ENCODE data around the gene HFE. TPM values are rescaled to one million over a fixed set of nuclear protein-coding genes. Genes with fewer than 3 reads are reported as not detected.
"Not testable (repeated sequence)": the region's sequence is repeated elsewhere in the genome, so short reads cannot be mapped to it uniquely, and the experiment has no call there.

HFE gene
- total RNA-seq, 1 donor from 2014 or later = 13.5 TPM

DNA sequence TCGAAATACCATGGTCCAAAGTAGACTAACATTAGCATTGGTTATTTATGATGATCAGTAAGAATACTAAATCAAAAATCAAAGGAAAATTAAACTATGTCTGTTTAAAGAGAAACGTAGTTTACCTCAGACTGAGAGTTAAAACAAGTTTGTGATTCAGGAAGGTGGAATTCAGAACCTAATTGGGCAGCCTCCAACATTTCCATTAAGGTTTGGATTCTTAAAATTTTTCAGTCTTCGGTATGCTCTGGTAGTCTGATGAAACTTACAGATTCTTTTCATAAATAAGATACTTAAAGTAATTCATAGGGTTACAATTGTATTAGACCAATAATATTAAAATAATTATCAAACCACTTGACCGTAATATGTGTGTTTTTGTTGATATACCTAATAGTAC, 18.6 kb downstream of the HFE start:
- DNase-seq (ENCODE audit: low spot score) = no peak

DNA sequence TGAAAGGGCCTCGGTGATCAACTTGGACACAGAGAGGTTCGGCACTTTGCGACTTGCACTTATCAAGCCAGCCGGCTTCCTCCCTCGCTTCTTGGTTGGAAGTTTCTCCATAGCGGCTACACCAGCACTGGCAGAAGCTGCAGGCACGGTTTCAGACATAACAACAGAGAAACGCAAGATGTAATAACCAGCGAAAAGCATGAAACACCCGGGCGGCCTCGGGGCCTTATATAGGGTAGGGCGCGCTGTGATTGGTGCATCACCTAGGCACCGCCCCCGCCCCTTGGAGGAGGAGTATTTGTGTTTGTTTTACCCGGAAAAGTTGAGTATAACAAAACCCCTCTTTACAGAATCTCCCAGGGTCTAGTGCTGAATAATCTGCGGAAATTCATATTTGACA, 20.7 kb downstream of the HFE start:
- DNase-seq (ENCODE audit: low spot score) = no peak

DNA sequence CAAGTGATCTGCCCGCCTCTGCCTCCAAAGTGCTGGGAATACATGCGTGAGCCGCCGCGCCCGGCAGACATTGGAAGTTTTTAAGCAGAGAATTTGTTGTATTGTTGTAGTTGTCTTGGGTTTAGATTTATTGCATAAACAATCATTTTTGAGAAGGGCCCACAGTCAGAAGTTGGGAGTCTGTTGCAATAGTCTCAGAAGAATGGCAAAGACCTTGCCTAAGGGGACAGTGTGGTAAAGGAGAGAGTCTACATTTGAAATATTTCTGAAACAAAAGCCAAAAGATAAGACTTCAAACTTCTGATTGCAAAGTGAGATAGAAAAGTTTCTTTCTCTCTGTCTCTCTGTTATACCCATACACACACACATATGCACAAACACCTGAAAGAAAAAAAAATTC, 22.5 kb downstream of the HFE start:
- no peak for DNase-seq (ENCODE audit: low spot score)

DNA sequence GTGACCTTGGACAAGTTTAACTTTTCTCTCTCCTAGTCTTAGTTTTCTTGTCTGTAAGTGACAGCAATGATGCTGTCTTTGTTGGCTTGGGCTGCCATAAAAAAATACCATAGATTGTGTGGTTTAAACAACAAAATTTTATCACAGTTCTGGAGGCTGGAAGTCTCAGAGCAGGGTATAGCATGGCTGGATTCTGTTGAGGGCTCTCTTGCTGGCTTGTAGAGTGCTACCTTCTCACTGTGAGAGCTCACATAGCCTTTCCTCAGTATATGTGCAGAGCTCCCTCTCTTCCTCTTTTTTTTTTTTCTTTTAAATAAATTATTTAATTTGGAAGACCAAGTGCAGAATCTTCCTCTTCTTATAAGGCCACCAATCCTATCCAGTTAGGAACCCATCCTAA, 26.3 kb downstream of the HFE start:
- no peak for DNase-seq (ENCODE audit: low spot score)

DNA sequence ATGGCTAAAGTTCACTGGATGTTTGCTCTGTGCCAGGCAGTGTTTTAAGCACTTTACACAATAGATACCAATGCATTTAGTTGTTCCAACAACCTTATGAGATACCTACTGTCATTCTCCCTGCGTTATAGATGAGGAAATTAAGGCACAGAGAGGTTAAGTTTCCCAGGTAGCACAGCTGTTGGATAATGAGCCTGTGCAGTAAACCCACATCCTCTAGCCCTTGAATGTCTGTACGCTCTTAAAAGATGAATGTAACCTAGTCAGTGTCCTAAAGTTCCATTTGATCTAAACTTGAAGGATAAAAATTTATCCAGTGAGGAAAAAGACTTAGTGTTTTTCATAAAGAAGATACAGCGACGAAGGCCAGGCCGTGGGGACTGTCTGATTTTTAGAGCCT, 28.0 kb downstream of the HFE start:
- no peak for DNase-seq (ENCODE audit: low spot score)

DNA sequence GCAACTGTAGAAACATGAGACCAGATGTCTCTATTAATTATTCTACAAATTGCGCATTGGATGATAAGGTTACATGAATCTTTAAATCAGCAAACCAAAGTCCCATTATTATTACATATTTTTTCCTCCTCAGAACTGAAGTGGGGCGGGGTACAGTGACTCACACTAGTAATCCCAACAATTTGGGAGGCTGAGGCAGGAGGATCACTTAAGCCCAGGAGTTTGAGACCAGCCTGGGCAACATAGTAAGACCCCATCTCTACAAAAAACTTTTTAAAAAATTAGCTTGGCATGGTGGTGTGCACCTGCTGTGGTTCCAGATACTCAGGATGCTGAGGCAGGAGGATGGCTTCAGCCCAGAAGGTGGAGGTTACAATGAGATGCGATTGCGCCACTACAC, 29.0 kb downstream of the HFE start:
- DNase-seq (ENCODE audit: low spot score) = no peak

DNA sequence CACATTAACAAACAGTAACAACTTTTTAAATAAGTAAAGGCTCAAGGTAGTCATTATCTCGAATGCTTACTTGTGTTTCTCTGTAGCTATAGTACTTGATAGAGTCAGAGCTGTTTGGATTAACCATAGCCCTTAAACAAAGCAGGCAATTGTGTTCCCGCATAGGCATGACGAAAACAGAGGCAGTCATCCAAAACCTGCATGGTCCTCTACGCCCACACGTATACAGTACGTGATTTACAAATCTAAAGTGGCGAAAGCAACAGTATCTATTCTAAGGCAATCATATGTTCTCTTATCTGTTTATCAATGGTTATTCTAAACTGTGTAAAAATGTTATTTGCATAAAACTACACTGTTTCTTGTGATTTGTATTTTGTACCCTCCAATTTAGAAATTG, 31.8 kb downstream of the HFE start:
- no peak for DNase-seq (ENCODE audit: low spot score)

DNA sequence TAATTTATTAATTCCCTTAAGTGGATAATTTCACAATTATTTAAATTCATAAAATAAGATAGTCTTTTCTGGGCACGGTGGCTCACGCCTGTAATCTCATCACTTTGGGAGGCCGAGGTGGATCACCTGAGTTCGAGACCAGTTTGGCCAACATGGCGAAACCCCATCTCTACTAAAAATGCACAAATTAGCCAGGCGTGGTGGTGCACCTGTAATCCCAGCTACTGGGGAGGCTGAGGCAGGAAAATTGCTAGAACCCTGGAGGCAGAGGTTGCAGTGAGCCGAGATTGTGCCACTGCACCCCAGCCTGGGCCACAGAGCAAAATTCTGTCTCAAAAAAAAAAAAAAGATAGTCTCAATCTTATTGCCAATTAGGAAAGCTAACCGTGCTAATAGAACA, 32.9 kb downstream of the HFE start:
- DNase-seq (ENCODE audit: low spot score) = not testable (repeated sequence)

DNA sequence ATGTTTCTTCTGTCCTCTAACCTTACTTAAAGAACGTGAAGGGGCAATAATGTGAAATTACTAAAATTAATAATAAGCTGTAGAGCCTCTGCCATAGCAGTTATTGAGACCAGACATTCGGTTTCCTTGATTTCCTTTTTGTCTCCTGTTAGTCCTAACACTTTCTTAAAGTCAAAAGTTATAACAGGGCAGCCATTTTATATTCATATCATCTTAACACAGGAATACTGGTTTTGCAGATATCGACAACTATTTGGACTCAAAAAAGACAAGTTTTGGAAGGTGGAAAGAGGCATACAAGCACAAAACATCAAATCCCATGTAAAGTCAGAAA, 33.5 kb downstream of the HFE start:
- DNase-seq (ENCODE audit: low spot score) = no peak

DNA sequence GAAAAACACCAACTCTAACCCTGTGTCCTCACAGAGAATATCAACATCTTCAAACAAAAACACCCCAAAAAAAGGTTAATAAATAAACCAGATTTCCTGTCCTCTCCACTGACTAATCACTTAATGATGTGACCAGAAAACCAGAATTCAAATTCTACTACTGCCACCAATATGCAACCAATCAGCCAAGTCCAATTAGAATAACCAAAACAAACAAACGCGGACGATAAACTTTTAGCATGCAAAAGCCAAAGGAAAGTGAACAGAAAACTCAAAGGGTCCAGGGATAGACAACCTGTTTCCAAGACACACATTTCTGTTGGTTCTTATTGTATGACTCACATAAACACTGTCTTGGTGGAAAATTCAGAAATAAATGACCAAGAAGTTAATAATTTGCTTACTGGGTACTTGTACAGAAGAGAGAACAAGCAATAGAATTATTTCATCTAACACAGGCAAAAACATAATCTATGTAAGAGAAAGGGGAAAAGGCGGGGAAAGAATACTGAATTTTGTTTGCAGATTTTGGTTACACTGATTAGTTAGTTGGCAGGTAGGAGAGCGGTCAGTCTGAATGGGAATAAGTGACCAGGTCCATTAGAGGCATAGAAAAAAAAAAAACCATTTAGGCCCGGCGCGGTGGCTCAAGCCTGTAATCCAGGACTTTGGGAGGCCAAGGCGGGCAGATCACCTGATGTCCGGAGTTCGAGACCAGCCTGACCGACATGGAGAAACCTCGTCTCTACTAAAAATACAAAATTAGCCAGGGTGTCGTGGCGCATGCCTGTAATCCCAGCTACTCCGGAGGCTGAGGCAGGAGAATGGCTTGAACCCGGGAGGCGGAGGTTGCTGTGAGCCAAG, 34.1 kb downstream of the HFE start:
- DNase-seq (ENCODE audit: low spot score) = no peak

DNA sequence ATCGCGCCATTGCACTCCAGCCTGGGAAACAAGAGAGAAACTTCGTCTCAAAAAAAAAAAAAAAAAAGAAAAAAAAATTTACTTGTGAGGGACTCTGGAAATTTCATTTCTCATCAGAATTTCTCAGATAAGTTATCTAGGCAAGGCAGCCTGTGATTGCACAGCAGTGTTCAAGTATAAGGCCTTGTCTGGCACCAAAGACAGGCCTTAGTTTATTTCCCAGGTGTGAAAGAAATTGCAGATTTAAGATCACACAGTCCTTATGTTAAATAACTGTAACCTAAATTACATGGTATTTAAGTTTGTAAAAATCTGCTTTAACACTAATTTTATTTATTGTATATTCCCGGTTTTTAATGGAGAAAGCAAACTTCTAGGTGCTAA, 34.8 kb downstream of the HFE start:
- DNase-seq (ENCODE audit: low spot score) = no peak

DNA sequence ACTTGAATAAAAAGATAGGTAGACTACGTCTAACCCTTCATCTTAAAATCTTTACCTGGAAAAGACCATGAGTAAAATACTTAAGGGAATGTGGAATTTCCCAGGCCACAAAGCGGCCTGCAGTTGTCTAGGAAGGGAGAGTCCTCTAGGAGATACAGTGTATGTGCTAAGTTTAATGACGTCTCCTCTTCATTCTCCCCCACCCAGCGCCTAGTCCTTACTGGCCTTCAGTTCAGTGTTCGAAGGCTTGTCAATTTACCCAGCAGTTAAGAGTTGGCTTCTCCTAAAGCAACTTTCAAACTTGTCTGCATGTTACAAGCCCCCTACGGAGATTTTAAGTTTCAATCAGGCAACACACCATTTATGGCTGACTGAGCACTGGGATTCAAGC, 35.2 kb downstream of the HFE start:
- no peak for DNase-seq (ENCODE audit: low spot score)

DNA sequence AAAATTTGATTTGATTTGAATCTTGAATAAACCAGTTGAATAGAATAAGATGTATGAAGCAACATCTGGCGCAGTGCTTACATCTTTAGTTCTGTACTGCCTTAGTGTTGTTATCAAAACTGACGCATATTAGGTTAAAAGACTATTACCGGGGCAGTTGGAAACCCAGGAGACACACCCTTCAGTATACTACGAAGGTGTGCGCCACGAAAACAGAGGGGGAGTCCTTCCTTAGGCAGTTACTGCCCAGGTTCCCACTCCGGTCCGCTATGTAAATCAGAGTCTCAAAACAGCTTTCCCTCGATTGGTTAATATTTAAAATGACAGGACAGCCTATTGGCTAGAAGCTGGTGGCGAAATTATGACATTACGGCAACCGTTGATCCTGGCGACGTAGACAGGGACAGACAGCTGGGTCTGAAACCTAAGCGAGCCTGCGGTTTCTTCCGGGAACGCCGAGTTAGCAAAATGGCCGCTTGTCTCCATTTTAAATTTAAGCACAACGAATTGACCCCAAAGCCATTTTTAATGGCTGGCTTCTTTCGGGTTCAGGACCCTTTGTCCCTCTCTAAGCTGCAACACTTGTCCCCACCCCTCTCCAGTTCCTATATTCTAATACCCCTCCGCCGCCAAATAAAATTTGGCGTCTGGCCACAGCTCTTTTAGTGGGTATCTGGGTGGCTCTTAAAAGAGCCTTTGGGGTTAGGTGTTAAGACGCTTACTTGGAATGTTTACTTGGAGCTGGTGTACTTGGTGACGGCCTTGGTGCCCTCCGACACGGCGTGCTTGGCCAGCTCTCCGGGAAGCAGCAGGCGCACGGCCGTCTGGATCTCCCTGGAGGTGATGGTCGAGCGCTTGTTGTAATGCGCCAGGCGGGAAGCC, 35.8 kb downstream of the HFE start:
- DNase-seq (ENCODE audit: low spot score) = peak; percentile 92

DNA sequence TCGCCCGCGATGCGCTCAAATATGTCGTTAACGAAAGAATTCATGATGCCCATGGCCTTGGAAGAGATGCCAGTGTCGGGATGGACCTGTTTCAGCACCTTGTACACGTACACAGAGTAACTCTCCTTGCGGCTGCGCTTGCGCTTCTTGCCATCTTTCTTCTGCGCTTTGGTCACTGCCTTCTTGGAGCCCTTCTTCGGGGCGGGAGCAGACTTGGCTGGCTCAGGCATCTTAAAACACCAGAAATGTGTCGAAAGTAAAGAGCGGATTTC, 36.4 kb downstream of the HFE start:
- no peak for DNase-seq (ENCODE audit: low spot score)

DNA sequence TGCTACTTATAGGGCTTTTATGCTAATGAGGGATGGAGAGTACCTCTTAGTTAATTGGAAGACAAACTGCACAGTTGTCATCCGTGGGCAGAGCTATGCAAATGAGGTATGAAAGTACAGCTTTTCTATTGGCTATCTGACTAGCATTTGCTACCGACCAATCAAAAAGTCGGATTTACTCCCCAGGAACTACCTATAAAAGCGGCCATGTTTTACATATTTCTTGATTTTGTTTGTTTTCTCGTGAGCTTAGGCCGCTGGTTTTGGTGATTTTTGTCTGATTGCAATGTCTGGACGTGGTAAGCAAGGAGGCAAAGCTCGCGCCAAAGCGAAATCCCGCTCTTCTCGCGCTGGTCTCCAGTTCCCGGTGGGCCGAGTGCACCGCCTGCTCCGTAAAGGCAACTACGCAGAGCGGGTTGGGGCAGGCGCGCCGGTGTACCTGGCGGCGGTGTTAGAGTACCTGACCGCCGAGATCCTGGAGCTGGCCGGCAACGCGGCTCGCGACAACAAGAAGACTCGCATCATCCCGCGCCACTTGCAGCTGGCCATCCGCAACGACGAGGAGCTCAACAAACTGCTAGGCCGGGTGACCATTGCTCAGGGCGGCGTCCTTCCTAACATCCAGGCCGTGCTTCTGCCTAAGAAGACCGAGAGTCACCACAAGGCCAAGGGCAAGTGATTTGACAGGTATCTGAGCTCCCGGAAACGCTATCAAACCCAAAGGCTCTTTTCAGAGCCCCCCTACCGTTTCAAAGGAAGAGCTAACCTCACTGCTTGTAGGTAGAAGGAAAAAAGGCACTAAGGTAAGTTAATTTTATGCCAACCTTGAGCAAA, 36.9 kb downstream of the HFE start:
- peak; percentile 92 for DNase-seq (ENCODE audit: low spot score)

DNA sequence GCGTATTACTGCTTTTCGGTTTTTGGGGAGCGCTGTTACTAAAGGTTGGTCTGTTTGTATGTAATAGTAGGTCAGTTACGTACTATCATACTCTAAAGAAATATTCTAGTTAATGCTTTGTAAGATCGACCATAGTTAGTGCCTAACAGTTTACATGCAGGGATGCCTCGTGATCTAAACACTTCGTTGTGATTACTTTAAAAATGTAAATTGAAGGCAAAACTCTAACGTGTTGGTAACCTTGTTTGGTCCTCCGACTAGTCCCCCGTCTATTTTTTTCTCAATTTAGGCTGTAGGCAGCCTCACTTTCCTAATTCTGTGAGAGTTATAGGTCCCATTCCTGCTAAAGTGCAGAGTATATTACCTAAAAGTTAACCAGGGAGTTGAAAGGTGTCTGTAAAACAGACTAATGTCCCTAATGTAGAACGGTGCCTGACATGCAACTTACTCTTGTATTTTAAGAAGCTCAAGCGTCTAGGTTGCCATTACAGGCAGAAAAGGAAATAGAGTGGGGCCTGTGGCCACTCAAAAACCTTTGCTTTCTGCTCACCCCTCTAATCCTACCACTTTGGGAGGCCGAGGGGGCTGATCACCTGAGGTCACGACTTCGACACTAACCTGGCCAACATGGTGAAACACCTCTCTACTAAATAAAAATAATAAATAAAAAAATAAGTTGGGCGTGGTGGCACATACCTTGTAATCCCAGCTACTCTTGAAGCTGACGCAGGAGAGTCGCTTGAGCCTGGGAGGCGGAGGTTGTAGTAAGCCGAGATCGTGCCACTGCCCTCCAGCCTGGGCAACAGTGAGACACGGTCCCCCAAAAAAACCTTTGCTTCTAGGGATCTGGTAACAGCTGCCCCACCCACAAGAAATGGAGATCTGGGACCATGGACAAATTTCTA, 37.8 kb downstream of the HFE start:
- no peak for DNase-seq (ENCODE audit: low spot score)

DNA sequence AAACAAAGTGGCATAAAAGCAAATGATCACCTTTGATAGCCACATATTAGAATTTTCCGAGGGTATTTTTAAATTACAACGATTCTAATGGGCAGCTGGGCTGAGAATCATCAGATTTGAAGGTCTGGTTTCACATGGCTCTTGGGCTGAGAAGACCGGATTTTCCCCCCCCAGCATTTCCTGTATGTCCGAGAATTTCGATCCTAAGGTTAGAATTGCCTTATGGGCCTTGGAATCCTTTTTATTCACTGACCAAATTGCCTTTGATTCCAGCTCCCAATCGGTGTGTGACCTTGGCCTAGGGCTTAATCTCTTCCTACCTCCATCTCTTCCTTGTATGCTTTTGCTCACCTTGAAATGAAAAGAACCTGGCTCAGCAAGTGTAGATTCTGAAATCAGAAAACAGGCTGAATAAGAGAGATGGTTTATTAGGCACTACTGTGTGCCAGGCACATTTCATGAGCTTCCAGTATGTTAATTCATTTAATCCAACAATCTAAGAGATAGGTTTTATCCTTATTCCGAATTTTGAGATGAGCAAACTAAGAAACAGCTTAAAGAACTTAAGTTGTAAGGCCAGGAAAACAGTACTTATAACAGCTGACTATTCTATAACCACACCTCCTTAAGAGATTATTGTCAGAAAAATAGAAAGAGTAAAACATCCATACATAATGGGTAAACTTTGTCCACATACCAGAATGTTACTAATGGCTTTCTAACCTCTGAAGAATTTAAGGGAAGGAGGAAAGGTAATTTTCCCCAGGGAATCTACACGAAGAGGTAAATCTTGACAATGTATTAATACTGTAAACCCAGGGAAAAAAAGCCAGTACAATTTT, 39.4 kb downstream of the HFE start:
- no peak for DNase-seq (ENCODE audit: low spot score)

DNA sequence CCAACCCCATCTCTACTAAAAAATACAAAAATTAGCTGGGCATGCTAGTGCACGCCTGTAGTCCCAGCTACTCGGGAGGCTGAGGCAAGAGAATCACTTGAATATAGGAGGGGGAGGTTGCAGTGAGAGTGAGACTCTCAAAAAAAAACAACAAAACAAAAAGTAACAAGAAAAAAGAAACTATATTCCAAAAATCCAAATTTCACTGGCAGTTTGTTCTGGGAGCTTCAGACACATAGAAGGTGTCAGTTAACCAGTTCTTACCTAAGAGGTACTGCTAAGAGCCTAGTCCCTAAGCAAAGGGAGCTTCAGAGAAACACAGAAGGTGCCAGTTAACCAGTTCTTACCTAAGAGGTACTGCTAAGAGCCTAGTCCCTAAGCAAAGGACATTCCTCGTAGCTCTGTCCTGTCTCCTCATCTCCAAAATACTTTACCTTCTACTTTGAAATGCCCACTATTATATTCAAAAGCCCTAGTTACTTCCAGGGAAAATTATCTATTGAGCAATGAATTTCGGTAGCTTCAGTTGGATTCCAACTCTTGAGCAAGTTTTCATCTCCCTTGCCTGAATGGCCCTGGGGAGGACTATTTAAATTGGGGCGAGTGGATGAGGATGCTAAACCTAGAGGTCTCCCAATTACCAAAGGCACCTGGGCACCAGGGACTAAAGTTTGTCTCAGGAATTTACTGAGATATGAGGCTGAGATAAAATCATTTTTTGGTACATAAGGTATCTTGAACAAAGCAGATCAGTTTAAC, 41.0 kb downstream of the HFE start:
- DNase-seq (ENCODE audit: low spot score) = no peak

DNA sequence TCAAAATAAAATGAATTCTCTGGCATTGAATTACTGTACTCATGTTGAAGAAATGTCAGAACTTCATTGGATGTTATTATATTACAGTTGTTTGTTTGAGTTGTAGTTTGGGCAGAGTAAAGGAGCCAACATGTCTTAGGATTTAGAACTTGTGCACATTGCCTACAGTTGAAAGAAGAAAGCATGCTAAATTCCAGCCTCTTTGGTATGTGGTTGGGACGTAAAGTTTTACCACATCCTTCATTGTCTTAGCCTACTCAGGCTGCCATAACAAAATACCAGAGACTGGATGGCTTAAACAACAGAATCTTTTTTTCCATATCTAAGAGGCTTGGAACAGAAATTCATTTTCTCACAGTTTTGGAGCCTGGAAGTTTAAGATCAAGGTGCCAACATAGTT, 42.4 kb downstream of the HFE start:
- DNase-seq (ENCODE audit: low spot score) = no peak

Data from mesenteric fat pad (tissue), 1 donor.